Measurements from ENCODE around the gene UGT8.

Gene UGT8

GRCh38 chr4:114599903-114600552 is 1.4 kb downstream of the UGT8 start (continued):
- TF ChIP-seq PRDM6 (tag by site-specific recombination; IDR thresholded peaks at IDR 0.05): peak; percentile 72
- TF ChIP-seq KLF9 (tag by site-specific recombination; IDR thresholded peaks at IDR 0.05; ENCODE audit: low read depth): 0 out of 2 replicates have a peak, but pooled peaks have one; percentile 33
- no peak for TF ChIP-seq ZBTB48 (tag by site-specific recombination; IDR thresholded peaks at IDR 0.05)
- TF ChIP-seq, protein P1, sequence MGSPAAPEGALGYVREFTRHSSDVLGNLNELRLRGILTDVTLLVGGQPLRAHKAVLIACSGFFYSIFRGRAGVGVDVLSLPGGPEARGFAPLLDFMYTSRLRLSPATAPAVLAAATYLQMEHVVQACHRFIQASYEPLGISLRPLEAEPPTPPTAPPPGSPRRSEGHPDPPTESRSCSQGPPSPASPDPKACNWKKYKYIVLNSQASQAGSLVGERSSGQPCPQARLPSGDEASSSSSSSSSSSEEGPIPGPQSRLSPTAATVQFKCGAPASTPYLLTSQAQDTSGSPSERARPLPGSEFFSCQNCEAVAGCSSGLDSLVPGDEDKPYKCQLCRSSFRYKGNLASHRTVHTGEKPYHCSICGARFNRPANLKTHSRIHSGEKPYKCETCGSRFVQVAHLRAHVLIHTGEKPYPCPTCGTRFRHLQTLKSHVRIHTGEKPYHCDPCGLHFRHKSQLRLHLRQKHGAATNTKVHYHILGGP (tag by site-specific recombination; IDR thresholded peaks at IDR 0.05): no peak

DNA sequence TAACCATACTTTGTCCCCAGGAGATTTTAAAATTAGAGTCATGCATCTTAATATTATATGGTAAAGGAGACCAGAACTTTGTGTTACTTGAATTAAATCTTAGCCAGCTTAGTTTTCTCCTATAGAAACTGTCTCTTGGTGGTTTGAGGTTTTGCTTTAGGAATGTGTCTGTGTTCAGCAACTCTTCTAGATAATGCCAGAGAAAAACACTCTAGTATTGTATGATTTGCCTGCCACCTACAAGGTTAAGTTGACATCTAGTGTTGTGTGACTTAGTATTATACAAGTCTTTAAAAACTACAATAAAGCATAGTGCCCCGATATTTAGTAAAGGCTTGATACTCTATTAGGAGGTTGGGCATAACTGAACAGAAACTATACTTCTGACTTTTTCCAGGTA is 2.1 kb downstream of the UGT8 start:
- no peaks in the 10 kb centered on the region for H3K36me3 ChIP-seq (ENCODE audit: control insufficient read depth in 2 of 2, insufficient read depth in 1 of 2, low read length in 2 of 2)
- H3K9me3 ChIP-seq (ENCODE audit: control insufficient read depth, insufficient read depth, low read depth, low read length): no peaks in the 10 kb centered on the region
- ChIA-PET CTCF (no interaction called here), POLR2A (no interaction called here)
- peaks cover 4% of the 10 kb centered on the region; the same call in 1 of the 2 replicates for H3K4me1 ChIP-seq (ENCODE audit: control insufficient read depth, insufficient read depth, low read length)
- TF ChIP-seq ZBTB17 (tag by site-specific recombination; IDR thresholded peaks at IDR 0.05): no peak
- no peak for TF ChIP-seq ZFP69B (tag by site-specific recombination; IDR thresholded peaks at IDR 0.05)
- TF ChIP-seq ZSCAN5A (tag by site-specific recombination; IDR thresholded peaks at IDR 0.05): no peak
- TF ChIP-seq ZNF423 (tag by site-specific recombination; IDR thresholded peaks at IDR 0.05): no peak
- no peak for TF ChIP-seq GLI2 (tag by site-specific recombination; IDR thresholded peaks at IDR 0.05; ENCODE audit: borderline replicate concordance, low read depth)
- no peak for TF ChIP-seq ZNF76 (tag by site-specific recombination; IDR thresholded peaks at IDR 0.05; ENCODE audit: borderline replicate concordance, low read depth)
- no peak for TF ChIP-seq ZNF514 (tag by site-specific recombination; IDR thresholded peaks at IDR 0.05)
- no peak for TF ChIP-seq ZSCAN23 (tag by site-specific recombination; IDR thresholded peaks at IDR 0.05)
- TF ChIP-seq ZNF239 (tag by site-specific recombination; IDR thresholded peaks at IDR 0.05): no peak
- TF ChIP-seq ZNF518A (tag by site-specific recombination; conservative IDR thresholded peaks at IDR 0.05; ENCODE audit: low read depth): no peak
- no peak for TF ChIP-seq SCRT1 (tag by site-specific recombination; IDR thresholded peaks at IDR 0.05; ENCODE audit: borderline replicate concordance)
- no peak for TF ChIP-seq ZBTB10 (tag by site-specific recombination; IDR thresholded peaks at IDR 0.05)
- no peak for TF ChIP-seq ZNF48 (tag by site-specific recombination; IDR thresholded peaks at IDR 0.05)
- no peak for TF ChIP-seq ZNF354C (tag by site-specific recombination; IDR thresholded peaks at IDR 0.05; ENCODE audit: borderline replicate concordance, low read depth)
- no peak overlapping the region for H3K4me3 ChIP-seq (ENCODE audit: low read depth, low read length)
- H3K27ac ChIP-seq (ENCODE audit: extremely low read depth, low read depth, low read length): no peak overlapping the region

Measured in HEK293 (cell line).